GM12892 (cell line): ENCODE measurements around the gene ANKRD13C.

ENCODE experiments used
- POLR2A ChIP-seq: IDR thresholded peaks from 2 replicates; pipeline ENCODE4 v1.6.1; 2011; ENCODE audit warnings: low read depth, low read length, control low read depth
- POLR2AphosphoS5 ChIP-seq: IDR thresholded peaks from 2 replicates; pipeline ENCODE4 v1.6.1; 2011; ENCODE audit warnings: low read depth, low read length, control low read depth

GRCh38 chr1:70336050-70336449 is 18.5 kb downstream of the ANKRD13C start:
- TF ChIP-seq POLR2A: no peak
- TF ChIP-seq POLR2AphosphoS5: no peak
